ENCODE measurements around the gene RAD51B.

RAD51B gene

DNA sequence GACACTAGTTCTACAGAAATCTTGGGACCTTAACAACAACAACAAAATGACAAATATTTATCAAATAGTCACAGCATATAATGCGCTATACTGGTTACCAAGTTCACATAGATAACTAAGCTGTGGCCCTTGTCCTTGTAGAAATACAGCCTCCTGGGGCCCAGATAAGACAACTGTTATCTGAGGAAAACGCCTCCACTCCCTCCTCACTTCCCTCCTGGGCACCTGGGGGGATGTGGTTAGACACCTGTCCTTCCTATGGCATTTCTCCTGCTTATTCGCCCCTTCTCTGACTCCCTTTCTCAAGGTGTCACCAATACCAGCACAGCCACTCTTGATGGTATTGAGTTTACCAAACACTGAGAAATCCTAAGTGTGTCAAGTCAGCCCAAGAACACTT lies 419.4 kb downstream of the RAD51B start:
- peaks cover 4% of the 10 kb centered on the region for H3K4me1 Mint-ChIP-seq
- no peak for ATAC-seq (ENCODE audit: low read depth)

GRCh38 chr14:68239988-68240771 lies 420.6 kb downstream of the RAD51B start:
- Mint-ChIP-seq H3K4me1 (peaks cover 4% of the 10 kb centered on the region), H3K27ac (no peak overlapping the region), H3K9me3 (no peaks in the 10 kb centered on the region), H3K27me3 (no peaks in the 10 kb centered on the region), H3K36me3 (peaks cover 5% of the 10 kb centered on the region), H3K4me3 (no peak overlapping the region)
- no peak for DNase-seq (ENCODE audit: low spot score in 2 of 2)
- no peak for ATAC-seq (ENCODE audit: low read depth)

More for the DNA sequence above, 419.4 kb downstream of the RAD51B start:
- H3K27me3 Mint-ChIP-seq = no peaks in the 10 kb centered on the region
- H3K36me3 Mint-ChIP-seq = peaks cover 5% of the 10 kb centered on the region
- no peak for DNase-seq (ENCODE audit: low spot score in 2 of 2)
- no peak overlapping the region for H3K4me3 Mint-ChIP-seq
- H3K9me3 Mint-ChIP-seq = no peaks in the 10 kb centered on the region
- no peak overlapping the region for H3K27ac Mint-ChIP-seq

DNA sequence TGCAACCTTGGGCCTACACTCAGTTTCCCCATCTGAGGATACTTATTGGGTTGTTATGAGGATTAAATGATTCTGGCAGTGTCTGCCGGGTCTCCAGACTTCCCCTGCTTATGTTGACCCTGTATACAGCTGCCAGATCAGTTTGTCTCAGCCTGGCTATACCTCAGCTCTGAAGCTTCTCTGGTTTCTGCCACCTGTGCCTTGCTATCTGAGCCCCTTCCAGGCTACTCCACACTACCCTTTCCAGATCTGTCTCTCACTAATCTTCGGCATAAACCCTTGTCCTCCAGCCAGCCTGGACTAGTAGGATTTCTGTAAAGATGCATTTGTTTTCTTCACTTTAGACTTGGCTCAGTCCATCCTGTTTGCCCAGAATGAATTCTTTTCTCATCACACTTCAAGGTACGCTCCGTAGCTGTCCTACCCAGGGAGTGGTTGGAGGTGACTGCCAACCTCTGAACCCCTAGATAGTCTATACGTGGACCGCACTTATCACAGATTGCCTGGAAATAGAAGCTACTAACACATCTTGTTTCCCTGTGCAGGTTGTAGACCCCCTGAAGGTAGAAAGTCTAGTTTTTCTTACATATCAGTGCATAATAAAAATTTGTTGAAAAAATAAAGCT lies 422.4 kb downstream of the RAD51B start:
- H3K9me3 Mint-ChIP-seq = no peaks in the 10 kb centered on the region
- peaks cover 4% of the 10 kb centered on the region for H3K4me1 Mint-ChIP-seq
- H3K27me3 Mint-ChIP-seq = no peaks in the 10 kb centered on the region
- ATAC-seq (ENCODE audit: low read depth) = no peak
- H3K36me3 Mint-ChIP-seq = peaks cover 5% of the 10 kb centered on the region
- no peak for DNase-seq (ENCODE audit: low spot score in 2 of 2)
- H3K27ac Mint-ChIP-seq = no peak overlapping the region
- H3K4me3 Mint-ChIP-seq = no peak overlapping the region

GRCh38 chr14:68243450-68244010 lies 424.0 kb downstream of the RAD51B start:
- no peak for ATAC-seq (ENCODE audit: low read depth)
- Mint-ChIP-seq H3K4me3 (no peak overlapping the region), H3K9me3 (no peaks in the 10 kb centered on the region), H3K36me3 (peaks cover 2% of the 10 kb centered on the region), H3K27ac (no peak overlapping the region), H3K4me1 (peaks cover 5% of the 10 kb centered on the region), H3K27me3 (no peaks in the 10 kb centered on the region)
- DNase-seq (ENCODE audit: low spot score in 2 of 2) = no peak

GRCh38 chr14:68244262-68244980 lies 424.8 kb downstream of the RAD51B start:
- DNase-seq (ENCODE audit: low spot score in 2 of 2) (no peak), ATAC-seq (ENCODE audit: low read depth) (no peak)
- H3K27me3 Mint-ChIP-seq = no peaks in the 10 kb centered on the region
- H3K9me3 Mint-ChIP-seq = no peaks in the 10 kb centered on the region
- peaks cover 1% of the 10 kb centered on the region for H3K36me3 Mint-ChIP-seq
- no peak overlapping the region for H3K4me3 Mint-ChIP-seq
- no peak overlapping the region for H3K27ac Mint-ChIP-seq
- peaks cover 12% of the 10 kb centered on the region for H3K4me1 Mint-ChIP-seq

DNA sequence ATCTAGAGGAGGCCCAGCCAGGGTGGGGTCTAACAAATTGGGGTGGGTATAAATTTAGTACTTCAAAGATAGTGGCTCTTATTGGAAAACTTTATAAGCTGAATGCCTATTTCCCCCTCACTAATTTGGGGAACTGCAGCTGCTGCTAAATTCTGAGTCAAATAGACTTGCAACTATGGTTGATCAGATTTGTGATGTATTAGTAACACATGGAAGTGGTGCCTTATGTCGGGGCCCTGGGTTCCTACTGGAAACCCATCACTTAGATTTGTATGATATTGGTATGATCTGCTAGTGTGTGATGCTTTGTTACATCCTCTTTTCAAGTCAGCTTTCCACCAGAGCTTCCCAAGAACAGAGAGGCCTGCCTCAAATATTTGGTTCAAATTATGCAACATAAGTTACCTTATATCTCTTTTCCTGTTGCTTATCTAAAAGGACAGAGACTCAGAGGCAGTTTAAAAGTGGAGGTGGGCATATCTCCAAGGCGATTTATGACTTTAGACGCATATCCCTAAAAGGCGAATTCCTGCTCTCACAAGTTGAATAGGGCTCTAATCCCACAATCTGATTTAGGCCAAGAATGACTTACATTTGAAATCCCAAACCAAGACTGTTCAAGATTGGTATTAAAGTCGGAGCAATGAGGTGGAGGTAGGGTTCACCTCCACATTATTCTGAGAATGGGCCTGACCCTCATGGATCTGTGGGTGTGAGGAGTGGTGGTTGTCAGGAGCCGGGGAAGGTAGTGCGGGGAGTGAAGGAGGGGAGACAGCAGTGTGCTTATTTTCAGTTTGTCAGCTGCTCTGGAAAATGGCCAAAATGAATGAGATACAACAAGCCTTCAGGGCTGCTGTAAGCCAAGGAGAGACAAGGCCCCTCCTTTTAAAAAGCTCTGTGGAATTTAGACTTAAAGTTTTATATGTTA lies 425.8 kb downstream of the RAD51B start:
- Mint-ChIP-seq H3K4me3 (no peak overlapping the region), H3K36me3 (no peaks in the 10 kb centered on the region), H3K9me3 (no peaks in the 10 kb centered on the region), H3K27ac (peak overlapping the region; percentile 56), H3K27me3 (no peaks in the 10 kb centered on the region), H3K4me1 (peaks cover 18% of the 10 kb centered on the region)
- ATAC-seq (ENCODE audit: low read depth) (no peak), DNase-seq (ENCODE audit: low spot score in 2 of 2) (no peak)

DNA sequence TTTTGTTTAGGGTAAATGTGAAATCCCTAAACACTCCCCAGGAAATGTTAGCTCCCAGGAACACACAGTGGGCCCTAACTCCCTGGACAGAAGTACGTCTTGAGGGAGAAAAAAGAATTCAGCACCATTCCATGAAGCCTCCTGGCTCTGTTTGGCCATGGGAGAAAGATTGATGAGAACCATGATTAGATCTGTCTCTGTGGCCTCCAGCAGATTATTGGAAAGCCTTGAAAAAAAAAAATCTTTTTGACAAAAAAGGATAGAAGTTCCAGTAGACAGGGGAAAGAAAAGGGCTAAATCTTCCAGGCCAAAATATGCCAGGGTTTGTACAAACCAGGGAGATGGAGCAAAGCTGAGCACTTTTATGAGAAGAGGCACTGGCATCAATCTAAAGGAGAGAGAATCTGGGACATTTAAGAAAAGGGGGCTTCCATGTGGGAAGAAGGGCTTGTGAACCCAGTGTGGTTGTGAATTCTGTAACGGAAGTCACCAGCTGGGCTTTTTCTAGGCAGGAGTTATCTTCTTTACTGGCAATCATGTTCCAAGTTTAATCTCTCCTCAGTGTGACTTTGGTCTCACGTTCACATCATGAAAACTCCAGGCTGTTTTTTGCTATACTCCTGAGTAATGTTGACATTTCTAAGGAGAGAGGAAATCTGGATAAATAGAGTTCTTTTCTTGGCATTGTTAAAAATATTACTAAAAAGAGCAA lies 426.7 kb downstream of the RAD51B start:
- H3K4me1 Mint-ChIP-seq = peaks cover 24% of the 10 kb centered on the region
- H3K36me3 Mint-ChIP-seq = no peaks in the 10 kb centered on the region
- DNase-seq (ENCODE audit: low spot score in 2 of 2) = no peak
- no peak for ATAC-seq (ENCODE audit: low read depth)
- no peaks in the 10 kb centered on the region for H3K9me3 Mint-ChIP-seq
- H3K27me3 Mint-ChIP-seq = no peaks in the 10 kb centered on the region
- H3K4me3 Mint-ChIP-seq = no peak overlapping the region
- H3K27ac Mint-ChIP-seq = peak overlapping the region; percentile 56

GRCh38 chr14:68246786-68247105 lies 427.2 kb downstream of the RAD51B start:
- Mint-ChIP-seq H3K4me3 (no peak overlapping the region), H3K9me3 (no peaks in the 10 kb centered on the region), H3K27ac (peak overlapping the region; percentile 16), H3K4me1 (peaks cover 27% of the 10 kb centered on the region), H3K27me3 (no peaks in the 10 kb centered on the region), H3K36me3 (no peaks in the 10 kb centered on the region)
- DNase-seq (ENCODE audit: low spot score in 2 of 2) = no peak
- ATAC-seq (ENCODE audit: low read depth) = no peak

DNA sequence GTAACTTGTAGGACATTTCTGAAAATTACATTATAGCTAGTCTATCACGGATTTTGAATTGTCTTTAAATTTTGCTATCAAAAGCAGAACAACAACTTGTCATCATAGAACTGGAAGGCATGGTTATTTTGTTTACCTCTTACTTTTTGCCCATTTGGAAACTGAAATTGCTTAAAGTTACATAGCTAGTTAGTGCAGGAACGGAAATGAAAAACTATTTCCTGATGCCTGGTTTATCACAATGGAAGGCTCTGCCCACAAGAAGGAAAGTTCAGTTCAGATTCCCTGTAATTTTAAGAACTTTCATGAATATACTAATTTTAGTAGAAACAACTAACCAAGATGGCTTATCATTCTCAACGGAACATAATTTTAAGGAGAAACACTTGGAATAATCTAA lies 427.7 kb downstream of the RAD51B start:
- no peak overlapping the region for H3K27ac Mint-ChIP-seq
- H3K4me1 Mint-ChIP-seq = peaks cover 31% of the 10 kb centered on the region
- H3K4me3 Mint-ChIP-seq = no peak overlapping the region
- DNase-seq (ENCODE audit: low spot score in 2 of 2) = no peak
- no peaks in the 10 kb centered on the region for H3K27me3 Mint-ChIP-seq
- ATAC-seq (ENCODE audit: low read depth) = no peak
- H3K9me3 Mint-ChIP-seq = no peaks in the 10 kb centered on the region
- H3K36me3 Mint-ChIP-seq = no peaks in the 10 kb centered on the region

- Mint-ChIP-seq H3K4me3 (no peak overlapping the region), H3K27ac (peak overlapping the region; percentile 75), H3K27me3 (no peaks in the 10 kb centered on the region), H3K4me1 (peaks cover 32% of the 10 kb centered on the region), H3K36me3 (no peaks in the 10 kb centered on the region), H3K9me3 (no peaks in the 10 kb centered on the region)
- ATAC-seq (ENCODE audit: low read depth) = no peak
- DNase-seq (ENCODE audit: low spot score in 2 of 2) = no peak
Observed at GRCh38 chr14:68247676-68248268, 428.2 kb downstream of the RAD51B start.

DNA sequence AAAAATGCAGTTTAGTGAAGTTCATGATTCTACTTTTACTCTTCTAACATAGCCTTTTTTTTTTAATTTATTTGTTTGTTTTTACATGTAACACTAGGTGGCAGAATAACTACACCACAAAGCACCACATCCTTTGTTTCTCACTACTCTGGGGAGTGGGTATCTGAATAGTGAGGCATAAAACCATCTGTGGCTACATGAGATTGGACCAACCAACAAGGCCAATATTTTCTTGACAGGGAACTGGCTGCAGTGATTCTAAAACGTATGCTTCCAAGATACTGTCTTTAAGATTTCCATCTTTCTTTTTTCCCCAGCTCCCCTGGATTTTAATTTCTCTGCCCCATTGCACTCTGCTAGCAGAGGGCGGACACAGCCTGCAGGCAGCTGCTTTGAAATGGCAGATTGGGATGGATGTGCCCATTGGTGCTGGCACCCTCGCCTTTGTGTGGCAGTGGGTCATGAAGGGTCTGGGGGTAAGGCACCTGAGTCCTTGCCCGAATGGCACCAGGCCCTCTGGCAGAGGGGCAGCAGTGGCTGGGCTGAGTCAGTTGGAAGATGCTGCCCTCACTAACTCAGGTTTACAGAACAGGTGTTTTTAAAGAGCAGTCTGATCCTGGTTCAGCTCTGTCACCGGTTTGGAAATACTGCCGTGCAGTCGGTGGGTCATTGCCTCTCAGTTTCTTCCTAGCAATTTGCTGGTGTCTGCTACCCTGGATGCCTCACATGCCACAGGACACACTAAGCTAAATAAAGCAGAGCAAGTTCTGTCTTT lies 429.1 kb downstream of the RAD51B start:
- no peaks in the 10 kb centered on the region for H3K9me3 Mint-ChIP-seq
- ATAC-seq (ENCODE audit: low read depth) = peak; percentile 80
- no peaks in the 10 kb centered on the region for H3K36me3 Mint-ChIP-seq
- peak; percentile 40 to 50 for DNase-seq (ENCODE audit: low spot score in 2 of 2)
- no peak overlapping the region for H3K4me3 Mint-ChIP-seq
- H3K27ac Mint-ChIP-seq = peak overlapping the region; percentile 75
- H3K4me1 Mint-ChIP-seq = peaks cover 35% of the 10 kb centered on the region
- no peaks in the 10 kb centered on the region for H3K27me3 Mint-ChIP-seq

Data from memory B cell (primary cell).